Activated T-cell treated with anti-CD3 and anti-CD28 coated beads, Interleukin-2, amount 50 U/mL, for 72 hours (primary cell): Measurements from ENCODE around the gene METRNL. TPM values are rescaled to one million over a fixed set of nuclear protein-coding genes. Genes with fewer than 3 reads are reported as not detected.

ENCODE experiments used
- ATAC-seq, 2 donors: fragments of 150-1000 bp; cut with Tn5 transposase; replicated peaks in 1 of 2; 2 replicates each; pipeline ENCODE4 v1.10.0; 2021; ENCODE audit warnings: moderate library complexity in 2 of 2, mild to moderate bottlenecking in 1 of 2
- DNase-seq, 2 donors: peaks; one replicate each; pipeline ENCODE4 v3.0.0; 2021 to 2022; ENCODE audit warnings: mixed read lengths in 1 of 2
- H3K27ac Mint-ChIP-seq: one replicate; pipeline ENCODE4 v1.8.0; 2022; ENCODE audit warnings: mild to moderate bottlenecking, moderate library complexity, mixed read lengths
- H3K27me3 Mint-ChIP-seq: one replicate; pipeline ENCODE4 v1.8.0; 2022; ENCODE audit warnings: low read depth, mixed read lengths
- H3K36me3 Mint-ChIP-seq, 2 donors: one replicate each; pipeline ENCODE4 v1.8.0; 2022; ENCODE audit warnings: mixed read lengths in 2 of 2, mild to moderate bottlenecking in 1 of 2; ENCODE audit not compliant: insufficient read depth in 2 of 2
- H3K4me1 Mint-ChIP-seq: one replicate; pipeline ENCODE4 v1.8.0; 2022; ENCODE audit warnings: low read depth, mixed read lengths
- H3K4me3 Mint-ChIP-seq, 2 donors: one replicate each; pipeline ENCODE4 v1.8.0; 2022; ENCODE audit warnings: mild to moderate bottlenecking in 2 of 2, mixed read lengths in 2 of 2, moderate library complexity in 2 of 2
- H3K9me3 Mint-ChIP-seq, 2 donors: one replicate each; pipeline ENCODE4 v1.8.0; 2022; ENCODE audit warnings: mixed read lengths in 2 of 2
- total RNA-seq, 2 donors: library from RNA; stranded (reverse); gene quantifications; one replicate each; pipeline ENCODE4 v1.2.3, GENCODE V29; 2022

METRNL gene
- total RNA-seq, 2 donors from 2014 or later = 137 to 198 TPM

GRCh38 chr17:83107656-83108048 lies 28.2 kb downstream of the METRNL start:
- no peak for DNase-seq
- no peak for ATAC-seq
- H3K4me1 Mint-ChIP-seq = no peaks in the 10 kb centered on the region
- H3K27ac Mint-ChIP-seq = no peak overlapping the region
- no peaks in the 10 kb centered on the region for H3K36me3 Mint-ChIP-seq
- H3K27me3 Mint-ChIP-seq = peaks cover 14% of the 10 kb centered on the region
- H3K9me3 Mint-ChIP-seq = no peaks in the 10 kb centered on the region
- H3K4me3 Mint-ChIP-seq = no peak overlapping the region

DNA sequence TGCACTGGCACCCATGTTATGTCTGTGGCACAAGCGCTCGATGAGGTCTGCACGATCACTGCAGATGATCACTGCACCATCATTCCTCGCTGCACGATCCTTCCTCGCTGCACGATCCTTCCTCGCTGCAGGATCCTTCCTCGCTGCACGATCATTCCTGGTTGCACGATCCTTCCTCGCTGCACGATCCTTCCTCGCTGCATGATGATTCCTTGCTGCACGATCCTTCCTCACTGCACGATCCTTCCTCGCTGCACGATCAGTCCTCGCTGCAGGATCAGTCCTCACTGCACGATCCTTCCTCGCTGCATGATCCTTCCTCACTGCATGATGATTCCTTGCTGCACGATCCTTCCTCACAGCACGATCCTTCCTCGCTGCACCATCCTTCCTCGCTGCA lies 29.3 kb downstream of the METRNL start:
- H3K4me1 Mint-ChIP-seq = no peaks in the 10 kb centered on the region
- no peak for DNase-seq
- no peaks in the 10 kb centered on the region for H3K9me3 Mint-ChIP-seq
- H3K27ac Mint-ChIP-seq = no peak overlapping the region
- ATAC-seq = no peak
- peaks cover 14% of the 10 kb centered on the region for H3K27me3 Mint-ChIP-seq
- no peak overlapping the region for H3K4me3 Mint-ChIP-seq
- no peaks in the 10 kb centered on the region for H3K36me3 Mint-ChIP-seq

GRCh38 chr17:83109386-83109785 lies 30.0 kb downstream of the METRNL start:
- H3K27me3 Mint-ChIP-seq = peaks cover 14% of the 10 kb centered on the region
- no peaks in the 10 kb centered on the region for H3K9me3 Mint-ChIP-seq
- ATAC-seq = no peak
- no peak for DNase-seq
- no peak overlapping the region for H3K4me3 Mint-ChIP-seq
- H3K27ac Mint-ChIP-seq = no peak overlapping the region
- no peaks in the 10 kb centered on the region for H3K4me1 Mint-ChIP-seq
- H3K36me3 Mint-ChIP-seq = no peaks in the 10 kb centered on the region

DNA sequence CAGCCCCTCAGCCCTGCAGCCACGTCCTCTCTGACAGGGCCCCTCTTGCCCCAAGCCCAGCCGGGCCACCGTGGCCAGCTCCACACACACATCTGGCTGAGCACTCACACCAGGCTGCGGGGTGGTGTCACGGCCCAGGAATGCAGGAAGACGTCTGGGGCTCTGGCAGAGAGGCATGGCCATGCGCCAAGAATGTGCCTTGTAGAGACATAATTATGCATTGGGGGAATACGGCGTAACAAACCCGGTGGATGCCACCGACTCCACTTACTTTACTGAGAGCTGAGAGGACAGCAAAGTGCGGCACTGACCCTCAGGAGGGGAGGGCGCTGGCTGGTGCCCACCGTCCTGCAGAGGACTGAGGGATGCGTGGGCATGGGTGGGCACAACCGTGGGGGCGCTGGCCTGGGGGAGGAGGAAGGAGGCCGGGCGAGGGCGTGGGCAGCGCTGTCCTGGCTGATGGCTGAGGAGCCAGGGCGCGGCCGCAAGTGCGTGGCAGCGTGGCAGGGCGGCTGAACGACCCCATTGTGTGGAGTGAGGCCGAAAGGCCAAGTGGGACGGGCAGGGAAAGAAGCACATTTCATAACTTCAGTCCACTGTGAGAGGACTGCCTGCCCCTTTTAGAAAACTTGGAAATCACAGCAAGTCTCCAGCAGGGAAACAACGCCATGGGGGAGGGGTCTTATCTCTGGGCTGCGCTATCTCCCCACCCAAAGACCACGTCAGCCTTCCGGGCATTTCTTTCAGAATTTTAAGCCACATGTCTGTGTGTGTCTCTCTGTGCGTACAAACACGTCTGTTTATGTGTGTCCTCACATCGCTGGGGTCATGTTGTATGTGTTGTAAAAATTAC lies 30.6 kb downstream of the METRNL start:
- no peak for DNase-seq
- no peaks in the 10 kb centered on the region for H3K4me1 Mint-ChIP-seq
- no peaks in the 10 kb centered on the region for H3K9me3 Mint-ChIP-seq
- no peaks in the 10 kb centered on the region for H3K36me3 Mint-ChIP-seq
- ATAC-seq = no peak
- no peak overlapping the region for H3K27ac Mint-ChIP-seq
- H3K4me3 Mint-ChIP-seq = no peak overlapping the region
- peaks cover 14% of the 10 kb centered on the region for H3K27me3 Mint-ChIP-seq

DNA sequence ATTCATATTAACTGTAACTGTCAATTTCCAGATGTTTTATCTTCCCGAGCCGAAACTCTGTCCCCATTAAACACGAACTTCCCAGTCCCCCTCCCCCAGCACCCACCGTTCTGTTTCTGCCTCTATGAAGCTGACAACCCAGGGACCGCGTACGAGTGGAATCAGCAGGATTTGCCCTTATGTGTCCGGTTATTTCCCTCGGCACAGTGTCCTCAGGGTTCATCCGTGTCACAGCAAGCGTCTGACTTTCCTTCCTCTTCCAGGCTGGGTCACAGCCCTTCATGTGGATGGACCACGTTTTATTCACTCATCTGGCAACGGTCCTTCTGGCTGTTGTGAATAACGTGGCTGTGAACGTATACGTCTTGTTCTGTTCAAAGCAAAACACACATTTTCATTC lies 31.3 kb downstream of the METRNL start:
- ATAC-seq (no peak), DNase-seq (no peak)
- H3K4me3 Mint-ChIP-seq = no peak overlapping the region
- H3K36me3 Mint-ChIP-seq = no peaks in the 10 kb centered on the region
- H3K9me3 Mint-ChIP-seq = no peaks in the 10 kb centered on the region
- no peaks in the 10 kb centered on the region for H3K4me1 Mint-ChIP-seq
- peaks cover 14% of the 10 kb centered on the region for H3K27me3 Mint-ChIP-seq
- H3K27ac Mint-ChIP-seq = no peak overlapping the region

- Mint-ChIP-seq H3K36me3 (no peaks in the 10 kb centered on the region), H3K9me3 (no peaks in the 10 kb centered on the region), H3K27me3 (peaks cover 14% of the 10 kb centered on the region), H3K4me1 (no peaks in the 10 kb centered on the region), H3K27ac (no peak overlapping the region), H3K4me3 (no peak overlapping the region)
- no peak for ATAC-seq
- DNase-seq = no peak
These were observed 32.3 kb downstream of the METRNL start for GRCh38 chr17:83111516-83112282.

- H3K9me3 Mint-ChIP-seq = no peaks in the 10 kb centered on the region
- DNase-seq = no peak
- H3K36me3 Mint-ChIP-seq = no peaks in the 10 kb centered on the region
- no peak overlapping the region for H3K4me3 Mint-ChIP-seq
- H3K27ac Mint-ChIP-seq = no peak overlapping the region
- H3K27me3 Mint-ChIP-seq = peaks cover 8% of the 10 kb centered on the region
- no peak for ATAC-seq
- H3K4me1 Mint-ChIP-seq = no peaks in the 10 kb centered on the region
These were observed 34.0 kb downstream of the METRNL start for GRCh38 chr17:83113381-83113780.

- Mint-ChIP-seq H3K36me3 (no peaks in the 10 kb centered on the region), H3K4me3 (no peak overlapping the region), H3K27me3 (peaks cover 4% of the 10 kb centered on the region), H3K4me1 (peaks cover 1% of the 10 kb centered on the region), H3K27ac (no peak overlapping the region), H3K9me3 (no peaks in the 10 kb centered on the region)
- no peak for ATAC-seq
- no peak for DNase-seq
These were observed 34.4 kb downstream of the METRNL start for GRCh38 chr17:83113792-83114191.

DNA sequence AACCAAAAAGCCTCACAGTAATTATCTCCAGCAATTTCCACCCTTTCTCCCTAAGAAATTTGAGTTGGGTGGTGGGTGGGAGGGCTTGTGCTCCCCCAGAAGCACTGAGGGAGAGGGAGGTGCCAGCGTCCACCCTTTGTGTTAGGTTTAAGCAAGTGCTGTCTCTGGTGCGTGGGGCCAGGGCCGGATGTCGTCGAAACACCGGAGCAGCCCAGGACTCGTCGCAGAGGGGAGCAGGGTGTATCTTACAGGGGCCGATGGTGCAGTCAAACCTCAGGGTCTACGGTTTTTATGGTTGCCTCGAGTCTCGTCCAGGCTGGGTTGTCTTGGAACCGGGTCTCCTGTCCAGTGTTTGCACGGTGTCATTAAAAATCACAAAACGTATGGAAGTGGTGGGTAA lies 35.3 kb downstream of the METRNL start:
- Mint-ChIP-seq H3K4me3 (no peak overlapping the region), H3K4me1 (peaks cover 11% of the 10 kb centered on the region), H3K27me3 (peaks cover 5% of the 10 kb centered on the region), H3K27ac (no peak overlapping the region), H3K9me3 (peaks cover 1 to 2% of the 10 kb centered on the region in 2 donors), H3K36me3 (no peaks in the 10 kb centered on the region)
- ATAC-seq (no peak), DNase-seq (no peak)

GRCh38 chr17:83115202-83115651 lies 35.8 kb downstream of the METRNL start:
- ATAC-seq = no peak
- Mint-ChIP-seq H3K27me3 (peaks cover 10% of the 10 kb centered on the region), H3K27ac (no peak overlapping the region), H3K4me3 (no peak overlapping the region), H3K36me3 (no peaks in the 10 kb centered on the region), H3K9me3 (peaks cover 1 to 2% of the 10 kb centered on the region in 2 donors), H3K4me1 (peaks cover 15% of the 10 kb centered on the region)
- no peak for DNase-seq

GRCh38 chr17:83115832-83116231 lies 36.4 kb downstream of the METRNL start:
- no peak overlapping the region for H3K27ac Mint-ChIP-seq
- peaks cover 1 to 2% of the 10 kb centered on the region in 2 donors for H3K9me3 Mint-ChIP-seq
- ATAC-seq (no peak), DNase-seq (no peak)
- peaks cover 20% of the 10 kb centered on the region for H3K4me1 Mint-ChIP-seq
- H3K27me3 Mint-ChIP-seq = peaks cover 15% of the 10 kb centered on the region
- H3K36me3 Mint-ChIP-seq = no peaks in the 10 kb centered on the region
- no peak overlapping the region for H3K4me3 Mint-ChIP-seq

DNA sequence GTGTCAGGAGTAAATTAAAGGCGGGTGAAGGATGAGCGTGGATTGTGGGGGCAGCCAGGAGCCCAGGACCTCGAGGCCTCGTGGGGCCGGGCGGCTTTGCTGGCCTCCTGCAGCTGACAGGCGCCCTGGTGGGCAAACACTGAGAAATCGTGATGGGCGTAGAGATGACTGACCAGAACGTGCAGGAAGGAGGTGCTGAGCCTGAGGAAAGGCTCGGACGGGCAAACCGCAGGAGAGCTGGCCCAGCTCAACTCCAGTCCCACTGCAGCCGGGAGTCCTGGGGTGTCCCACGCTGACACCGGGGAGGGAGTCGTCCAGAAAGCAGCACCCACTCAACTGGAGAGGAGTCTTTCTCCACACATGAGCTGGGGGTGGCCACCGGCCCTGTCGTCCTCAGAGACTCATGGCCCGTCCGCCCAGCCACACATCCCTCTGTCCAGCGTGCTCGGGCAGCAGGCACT lies 36.9 kb downstream of the METRNL start:
- H3K36me3 Mint-ChIP-seq = no peaks in the 10 kb centered on the region
- H3K4me3 Mint-ChIP-seq = no peak overlapping the region
- H3K9me3 Mint-ChIP-seq = peaks cover 1 to 2% of the 10 kb centered on the region in 2 donors
- ATAC-seq = no peak
- DNase-seq = no peak
- H3K27me3 Mint-ChIP-seq = peaks cover 15% of the 10 kb centered on the region
- H3K4me1 Mint-ChIP-seq = peaks cover 20% of the 10 kb centered on the region
- no peak overlapping the region for H3K27ac Mint-ChIP-seq

DNA sequence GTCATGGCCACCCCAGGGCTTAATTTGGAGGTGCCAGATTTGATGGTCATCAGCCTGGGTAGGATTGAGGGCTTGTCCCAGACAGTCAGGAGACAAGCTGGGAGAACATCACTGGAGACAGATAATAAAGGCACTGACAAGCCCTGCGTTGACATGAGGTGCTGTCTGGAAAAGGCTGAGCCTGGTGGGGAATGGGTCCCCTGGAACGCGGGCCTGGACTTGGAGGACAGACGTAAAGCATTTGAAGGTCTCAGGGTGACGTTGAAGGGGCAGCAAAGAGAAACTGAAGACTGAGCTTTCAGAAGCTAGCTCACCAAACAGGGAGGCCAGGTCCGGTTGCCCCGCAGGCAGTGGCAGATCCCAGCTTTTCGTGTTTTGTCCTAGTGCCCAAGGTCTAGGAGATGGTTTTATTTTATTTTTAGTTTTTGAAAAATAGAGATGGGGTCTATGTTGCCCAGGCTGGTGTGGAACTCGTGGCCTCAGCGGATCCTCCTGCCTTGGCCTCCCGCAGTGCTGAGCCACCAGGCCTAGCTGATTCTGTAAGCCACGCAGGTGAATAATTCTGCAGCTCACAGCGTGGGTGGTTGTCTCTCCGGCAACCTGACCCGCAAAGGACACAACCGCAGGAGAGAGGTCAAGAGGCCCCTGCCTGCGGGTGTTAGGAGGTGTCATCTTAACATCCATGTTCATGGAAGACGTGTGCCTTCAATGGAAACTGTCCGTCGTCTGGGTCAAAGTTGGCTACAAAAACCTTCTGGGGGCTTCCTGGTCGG lies 37.6 kb downstream of the METRNL start:
- no peak for DNase-seq
- Mint-ChIP-seq H3K27me3 (peaks cover 21% of the 10 kb centered on the region), H3K4me3 (no peak overlapping the region), H3K9me3 (peaks cover 1 to 2% of the 10 kb centered on the region in 2 donors), H3K36me3 (no peaks in the 10 kb centered on the region), H3K27ac (no peak overlapping the region), H3K4me1 (peaks cover 20% of the 10 kb centered on the region)
- no peak for ATAC-seq
